ENCODE measurements around the gene TAAR2.

GRCh38 chr6:132616677-132617076 is 7.4 kb downstream of the TAAR2 start:
- no peak for TF ChIP-seq POLR2A (IDR thresholded peaks at IDR 0.05)
- TF ChIP-seq CTCF (IDR thresholded peaks at IDR 0.05 in 8 of 11, conservative IDR thresholded peaks at IDR 0.05 in 3 of 11) = no peak
- no peak for TF ChIP-seq POLR2AphosphoS5 (IDR thresholded peaks at IDR 0.05)
